ENCODE data around the gene FRMD4A. TPM values are rescaled to one million over a fixed set of nuclear protein-coding genes. Genes with fewer than 3 reads are reported as not detected.

FRMD4A gene
- total RNA-seq, 1 experiment from 2014 or later, result 19.6 TPM

- Mint-ChIP-seq H3K4me1 (peaks cover 30 to 38% of the 10 kb centered on the region in 2 experiments), H3K27me3 (ENCODE audit: low read depth) (no peaks in the 10 kb centered on the region), H3K27ac (peak overlapping the region in 1 of 3 experiments; percentile 48; a peak in 1 of 7 replicates), H3K9me3 (peaks cover 17% of the 10 kb centered on the region in 2 experiments), H3K36me3 (ENCODE audit: insufficient read depth in 1 of 3, low read depth in 3 of 3) (peaks cover 20 to 26% (median 20%) of the 10 kb centered on the region in 3 experiments), H3K4me3 (no peak overlapping the region)
- no peak overlapping the region for H2BK120ac ChIP-seq (ENCODE audit: low read depth, low read length, poor library complexity, severe bottlenecking)
- H2BK12ac ChIP-seq (ENCODE audit: insufficient read length, low read depth, low read length), result no peak overlapping the region
- no peak for TF ChIP-seq CTCF (conservative IDR thresholded peaks at IDR 0.05)
- no peak overlapping the region for H3T11ph ChIP-seq (ENCODE audit: low read length)
- no peak overlapping the region for H3K18ac ChIP-seq (ENCODE audit: insufficient read length, low read depth, low read length)
- no peak overlapping the region for H3K14ac ChIP-seq (ENCODE audit: insufficient read depth, low read length)
- H3K9me3 ChIP-seq (ENCODE audit: control insufficient read depth, low read depth, low read length), result peaks cover 12% of the 10 kb centered on the region
- H3K4me2 ChIP-seq (ENCODE audit: insufficient read depth, insufficient read length, low read length), result no peak overlapping the region
- H3K79me2 ChIP-seq (ENCODE audit: insufficient read depth, low read length), result no peaks in the 10 kb centered on the region
- H2BK5ac ChIP-seq (ENCODE audit: insufficient read length, low read length), result no peak overlapping the region
- H3K9ac ChIP-seq (ENCODE audit: extremely low read depth, insufficient read length, low read length), result no peak overlapping the region
- no CpG with 5 or more reads among the region's 7 CpGs for WGBS (ENCODE audit: extremely low coverage, insufficient read length, low lambda C conversion rate)
- no peak overlapping the region for H2AFZ ChIP-seq (ENCODE audit: low read length)
- H3K23ac ChIP-seq (ENCODE audit: insufficient read length, low read depth, low read length), result no peak overlapping the region
- H3K27me3 ChIP-seq (ENCODE audit: insufficient read depth, low read length), result no peaks in the 10 kb centered on the region
- H2BK20ac ChIP-seq (ENCODE audit: low read depth, low read length, poor library complexity, severe bottlenecking), result no peak overlapping the region
- no peak overlapping the region for H3K27ac ChIP-seq (ENCODE audit: insufficient read length, low read depth, low read length)
- H4K8ac ChIP-seq (replicated peaks; ENCODE audit: insufficient read length, low read depth, low read length), result no peak overlapping the region
- H3K4ac ChIP-seq (ENCODE audit: low read depth, low read length), result no peak overlapping the region
- H4K5ac ChIP-seq (ENCODE audit: insufficient read length, low read depth, low read length), result no peak overlapping the region
- H3K56ac ChIP-seq (ENCODE audit: insufficient read length, low read depth, low read length), result no peak overlapping the region
- H2BK15ac ChIP-seq (ENCODE audit: low read depth, low read length), result no peak overlapping the region
- no peaks in the 10 kb centered on the region for H3K79me1 ChIP-seq (ENCODE audit: insufficient read depth, low read depth, low read length, poor library complexity, severe bottlenecking)
- H4K20me1 ChIP-seq (ENCODE audit: control insufficient read depth, insufficient read depth, insufficient read length), result no peaks in the 10 kb centered on the region
- H3K4me1 ChIP-seq (ENCODE audit: insufficient read depth, low read length), result peaks cover 3% of the 10 kb centered on the region; the same call in 1 of the 2 replicates
- H4K91ac ChIP-seq (ENCODE audit: insufficient read length, low read depth, low read length), result no peak overlapping the region
- no peak for DNase-seq
- H3K23me2 ChIP-seq (ENCODE audit: insufficient read length, low read depth, low read length, poor library complexity, severe bottlenecking), result peaks cover 3% of the 10 kb centered on the region
- H2AK5ac ChIP-seq (ENCODE audit: insufficient read length, low read length), result no peak overlapping the region
Observed at GRCh38 chr10:13844651-13845050, 486.1 kb downstream of the FRMD4A start.

Measured in H9 (cell line).